ENCODE results near the gene ISL2. TPM values are rescaled to one million over a fixed set of nuclear protein-coding genes. Genes with fewer than 3 reads are reported as not detected.

The ISL2 gene
- total and polyA plus RNA-seq, 2 of the 13 experiments (the other 11 are each of a cell fraction or from before 2014, with no cell fraction given), result 4.3 to 5.1 TPM

DNA sequence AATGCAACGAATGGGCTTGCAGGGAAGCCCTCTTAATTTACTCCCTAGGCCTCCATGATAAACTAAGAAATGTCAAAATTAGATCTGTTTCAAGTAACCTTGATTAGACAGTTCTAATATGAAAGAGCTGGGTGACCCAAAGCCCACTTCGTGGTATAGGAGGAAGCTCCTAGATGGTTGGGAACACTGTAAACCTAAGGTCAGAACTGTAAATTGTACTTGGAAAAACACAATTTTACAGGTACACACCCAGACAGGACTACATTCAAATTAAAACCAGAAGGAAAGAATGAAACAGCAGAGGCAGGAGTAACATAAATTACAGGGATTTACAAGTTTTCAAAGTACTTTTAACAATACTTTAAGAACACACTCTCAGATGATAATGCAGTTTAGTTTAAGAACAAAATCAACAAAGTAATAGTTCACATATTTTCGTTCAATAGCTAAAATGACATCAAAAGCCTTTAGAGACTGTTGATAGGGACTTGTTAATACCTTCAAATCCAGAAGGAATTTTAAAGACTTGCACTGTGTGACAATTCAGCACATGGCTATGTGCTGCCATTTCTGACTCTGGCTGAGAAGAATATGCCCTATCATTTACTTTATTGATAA lies 18.4 kb downstream of the ISL2 start:
- no peak overlapping the region for H3K9ac ChIP-seq (ENCODE audit: insufficient read depth, low read depth, low read length)
- no peaks in the 10 kb centered on the region for H3K79me2 ChIP-seq (ENCODE audit: insufficient read depth, low read length)
- intact Hi-C loops (cut with micrococcal nuclease; ENCODE audit: unreplicated experiment), result no loop called here
- H2AFZ ChIP-seq (ENCODE audit: low read length), result no peak overlapping the region
- 73% methylated on average over 3 of the region's 3 CpGs for WGBS (ENCODE audit: low lambda C conversion rate)
- no peaks in the 10 kb centered on the region for H3K9me3 ChIP-seq (ENCODE audit: low read length)
- no peaks in the 10 kb centered on the region for H3K36me3 ChIP-seq (replicated peaks in 1 of 2; ENCODE audit: control insufficient read depth in 1 of 2, insufficient read depth in 2 of 2, low read length in 2 of 2)
- in situ Hi-C loops (cut with HindIII; ENCODE audit: extremely low pct_ligation_motif_present, low pct_unique_long_range_greater_than_20kb), result no loop called here
- no peak for DNase-seq (ENCODE audit: low spot score)
- no peak for TF ChIP-seq PRMT3 (CRISPR knock-in tag; IDR thresholded peaks at IDR 0.05; ENCODE audit: borderline replicate concordance, low read depth)
- TF ChIP-seq MED1 (CRISPR knock-in tag; IDR thresholded peaks at IDR 0.05), result no peak
- TF ChIP-seq ATRX (CRISPR knock-in tag; IDR thresholded peaks at IDR 0.05; ENCODE audit: borderline replicate concordance), result no peak
- no peak for TF ChIP-seq NR2F6 (IDR thresholded peaks at IDR 0.05)
- no peak for TF ChIP-seq NR2F6 (CRISPR knock-in tag; IDR thresholded peaks at IDR 0.05)
- ChIA-PET POLR2A (interaction anchor here (1.0 kb wide), 1 partner anchor 9 kb away, joined by 3 read pairs; no protein-coding TSS in a partner anchor), CTCF (ENCODE audit: low intra/inter-chr PET ratio, low total read pairs) (no interaction called here)
- H3K4me2 ChIP-seq (ENCODE audit: low read depth, low read length), result no peak overlapping the region
- no peak overlapping the region for H3K27ac ChIP-seq (ENCODE audit: extremely low read length, insufficient read depth, low read length)
- no peaks in the 10 kb centered on the region for H4K20me1 ChIP-seq (ENCODE audit: insufficient read depth, low read length)
- H3K27me3 ChIP-seq (ENCODE audit: control insufficient read depth in 1 of 2, insufficient read depth in 2 of 2, low read length in 2 of 2), result no peaks in the 10 kb centered on the region
- no TSS peak for BruUV-seq (replicated peaks)
- ATAC-seq, result no peak
- H3K4me1 ChIP-seq (ENCODE audit: insufficient read depth, low read length), result no peaks in the 10 kb centered on the region
- FAIRE-seq, result no peak
- no peak overlapping the region for H3K4me3 ChIP-seq (replicated peaks in 1 of 3; ENCODE audit: insufficient read depth in 1 of 3, low read depth in 2 of 3, low read length in 3 of 3)

DNA sequence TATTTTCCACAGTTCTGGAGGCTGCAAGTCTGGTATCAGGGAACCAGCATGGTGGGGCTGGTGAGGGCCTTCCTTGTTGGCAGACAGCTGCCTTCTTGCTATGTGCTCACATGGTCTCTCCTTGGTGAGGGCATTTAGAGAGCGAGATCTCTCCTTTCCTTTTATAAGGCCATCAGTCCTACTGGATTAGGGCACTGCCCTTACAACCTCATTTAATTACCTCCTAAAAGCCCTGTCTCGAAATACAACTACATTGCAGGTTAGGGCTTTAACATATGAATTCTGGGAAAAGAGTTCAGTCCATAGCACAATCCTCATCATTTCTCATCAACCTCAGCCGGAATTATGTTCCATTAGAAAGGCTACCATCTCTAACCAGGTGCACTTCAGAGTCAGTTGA lies 21.9 kb downstream of the ISL2 start:
- Histone ChIP-seq H3K4me3 (replicated peaks in 1 of 3; ENCODE audit: insufficient read depth in 1 of 3, low read depth in 2 of 3, low read length in 3 of 3) (no peak overlapping the region), H2AFZ (ENCODE audit: low read length) (no peak overlapping the region), H3K79me2 (ENCODE audit: insufficient read depth, low read length) (no peaks in the 10 kb centered on the region), H3K9ac (ENCODE audit: insufficient read depth, low read depth, low read length) (no peak overlapping the region), H3K36me3 (replicated peaks in 1 of 2; ENCODE audit: control insufficient read depth in 1 of 2, insufficient read depth in 2 of 2, low read length in 2 of 2) (no peaks in the 10 kb centered on the region), H3K27ac (ENCODE audit: extremely low read length, insufficient read depth, low read length) (no peak overlapping the region), H3K9me3 (ENCODE audit: low read length) (no peaks in the 10 kb centered on the region), H3K4me1 (ENCODE audit: insufficient read depth, low read length) (no peaks in the 10 kb centered on the region), H3K4me2 (ENCODE audit: low read depth, low read length) (no peak overlapping the region), H4K20me1 (ENCODE audit: insufficient read depth, low read length) (no peaks in the 10 kb centered on the region), H3K27me3 (ENCODE audit: control insufficient read depth in 1 of 2, insufficient read depth in 2 of 2, low read length in 2 of 2) (no peaks in the 10 kb centered on the region)
- in situ Hi-C loops (cut with HindIII; ENCODE audit: extremely low pct_ligation_motif_present, low pct_unique_long_range_greater_than_20kb) (no loop called here), intact Hi-C loops (cut with micrococcal nuclease; ENCODE audit: unreplicated experiment) (no loop called here)
- POLR2A ChIA-PET, result no interaction called here
- ATAC-seq, result no peak
- CTCF ChIA-PET (ENCODE audit: low intra/inter-chr PET ratio, low total read pairs), result no interaction called here
- TF ChIP-seq FOXP1 (IDR thresholded peaks at IDR 0.05), result no peak
- TF ChIP-seq FOXP1 (CRISPR knock-in tag; IDR thresholded peaks at IDR 0.05), result no peak
- TF ChIP-seq MIXL1 (CRISPR knock-in tag; IDR thresholded peaks at IDR 0.05), result no peak
- TF ChIP-seq TOPORS (CRISPR knock-in tag; IDR thresholded peaks at IDR 0.05), result no peak
- DNase-seq (ENCODE audit: low spot score), result no peak
- 96% methylated on average over 3 of the region's 3 CpGs for WGBS (ENCODE audit: low lambda C conversion rate)
- BruUV-seq (replicated peaks), result no TSS peak
- FAIRE-seq, result no peak
